Melanocyte of skin (primary cell): ENCODE measurements around the gene PDLIM1. TPM values are rescaled to one million over a fixed set of nuclear protein-coding genes. Genes with fewer than 3 reads are reported as not detected.

Source experiments
- total RNA-seq, 2 donors: library from RNA; depleted of rRNA; stranded (reverse); fragments of >200 nt; gene quantifications; 2 replicates each; pipeline ENCODE4 v1.2.3, GENCODE V29; 2012

PDLIM1 gene
- 1 to 10 TPM; 2.1 to 7.7 TPM for total RNA-seq

DNA sequence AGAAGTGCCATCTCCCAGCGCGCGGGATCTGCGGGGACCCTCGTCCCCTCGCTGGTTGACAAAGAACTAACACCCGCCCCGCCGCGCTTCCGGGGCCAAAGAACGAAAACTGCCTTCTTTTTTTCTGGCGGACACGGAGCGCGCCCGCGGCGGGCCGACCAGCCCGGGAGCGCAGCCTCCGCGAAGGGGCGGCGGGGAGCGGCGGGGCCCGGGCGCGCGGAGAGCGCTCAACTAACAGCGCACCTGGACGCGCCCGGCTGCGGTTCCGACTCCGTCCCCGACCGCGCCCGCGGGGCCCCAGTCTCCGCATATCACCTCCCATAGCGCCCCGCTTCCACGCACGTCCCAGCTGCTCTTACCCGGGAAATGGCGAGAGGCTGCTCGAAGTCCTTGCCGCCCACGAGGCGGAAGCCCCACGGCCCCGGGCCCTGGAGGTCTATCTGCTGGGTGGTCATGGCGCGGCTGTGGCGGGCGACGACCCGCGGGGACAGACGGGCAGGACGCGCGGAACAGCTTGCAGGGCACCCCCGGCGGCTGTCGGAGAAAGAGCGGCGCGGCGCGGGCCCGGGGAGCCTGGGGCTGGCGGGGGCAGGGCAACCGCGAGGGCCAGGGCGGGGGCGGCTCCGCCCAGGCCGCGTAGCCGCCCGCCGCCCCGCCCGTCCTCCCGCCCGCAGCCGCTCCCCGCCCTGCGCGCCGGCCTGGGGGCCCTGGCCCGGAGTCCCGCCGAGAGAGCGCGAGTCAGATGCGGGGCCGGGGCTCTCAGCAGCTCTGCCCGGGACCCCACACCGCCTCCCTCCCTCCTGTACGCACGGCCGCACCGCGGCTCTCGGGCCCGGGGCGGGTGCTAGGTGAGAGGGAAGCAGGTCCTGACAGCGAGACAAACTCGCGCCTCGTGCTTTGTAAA is at the start of gene PDLIM1:
Gene PDLIM1 (minus strand): TSS at position 543 of the 904 bp plus-strand sequence. CDS start 88 bp downstream, at position 455.

DNA sequence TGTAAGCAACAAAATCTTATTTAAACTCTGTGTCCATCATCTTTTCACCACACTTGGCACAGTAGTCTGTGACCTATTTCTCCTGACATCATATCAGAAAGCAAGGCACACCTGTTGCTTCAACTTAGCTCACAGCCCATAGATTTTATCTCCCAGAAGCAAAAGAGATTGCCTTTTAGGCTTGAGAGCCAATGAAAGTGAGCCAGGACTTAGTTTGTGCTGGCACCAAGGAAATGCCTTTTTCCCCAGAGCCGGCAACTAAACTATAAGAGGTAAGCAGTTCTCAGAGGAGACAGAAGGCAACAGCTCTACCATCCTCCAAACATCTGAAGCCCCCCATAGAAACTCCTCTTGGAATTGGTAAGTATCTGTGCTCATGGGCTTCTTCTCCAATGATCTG is 96.9 kb downstream of the PDLIM1 start, which contains the start of gene ACSM6:
Gene ACSM6 (plus strand): TSS at position 295 of the 400 bp plus-strand sequence. CDS start 248 bp downstream, outside the sequence.

Other genes starting within 250 kb of the PDLIM1 start
- gene CYP2C8, start 221.5 kb downstream of the PDLIM1 start, total RNA-seq, result under 1 TPM in 1 of 2 donors, not detected in 1; under 0.01 TPM
- not detected for gene ACSM6, start 96.8 kb downstream of the PDLIM1 start, total RNA-seq